IMR-90 (cell line): ENCODE measurements around the gene TCF4. TPM values are rescaled to one million over a fixed set of nuclear protein-coding genes. Genes with fewer than 3 reads are reported as not detected.

ENCODE experiments used
- ATAC-seq: fragments of 200-7000 bp; cut with Tn5 transposase; 2 replicates; pipeline ENCODE4 v1.9.1; 2020; ENCODE audit warnings: low read depth, mild to moderate bottlenecking, moderate library complexity
- Bru-seq: library from RNA; stranded (reverse); fragments of 400-500 nt; gene quantifications from one replicate; lab custom pipeline; 2021; lab: Mats Ljungman, UMichigan
- BruChase-seq, 2 experiments: library from RNA; stranded (reverse); fragments of 400-500 nt; gene quantifications; one replicate each; lab custom pipeline; 2021; lab: Mats Ljungman, UMichigan
- BruUV-seq: library from RNA; stranded (reverse); fragments of 400-500 nt; replicated peaks from 2 replicates; lab custom pipeline; 2021; lab: Mats Ljungman, UMichigan
- CTCF ChIA-PET: fragments of 300-600 bp; formaldehyde crosslinking; extraction: SDS; loops from one replicate; lab custom pipeline; 2021; ENCODE audit warnings: antibody characterized with exemption; lab: Yijun Ruan, JAX
- POLR2A ChIA-PET: fragments of 300-600 bp; sonication (Branson Sonifier 250); formaldehyde crosslinking; loops from one replicate; lab custom pipeline; 2022; ENCODE audit warnings: antibody characterized with exemption; ENCODE audit not compliant: unreplicated experiment; lab: Charles Lee
- DNase-seq: peaks from one replicate; pipeline ENCODE4 v3.0.0; 2013
- H2AFZ ChIP-seq: replicated peaks from 2 replicates; pipeline ENCODE3; 2013; ENCODE audit warnings: low read length, mild to moderate bottlenecking; ENCODE audit not compliant: poor library complexity
- H2AK5ac ChIP-seq: 2 replicates; pipeline ENCODE4 v1.6.1; 2013; ENCODE audit warnings: low read depth, low read length, inconsistent platforms
- H2AK9ac ChIP-seq: replicated peaks from 2 replicates; pipeline ENCODE3; 2013; ENCODE audit warnings: mild to moderate bottlenecking, low read depth, low read length, moderate library complexity; ENCODE audit not compliant: poor library complexity
- H2BK120ac ChIP-seq: 2 replicates; pipeline ENCODE4 v1.6.1; 2013; ENCODE audit warnings: low read depth, low read length, inconsistent platforms
- H2BK15ac ChIP-seq: 3 replicates; pipeline ENCODE4 v1.6.1; 2013; ENCODE audit warnings: low read depth, low read length, inconsistent platforms
- H2BK20ac ChIP-seq: 2 replicates; pipeline ENCODE4 v1.6.1; 2013; ENCODE audit warnings: low read depth, mild to moderate bottlenecking, inconsistent platforms, low read length, moderate library complexity
- H2BK5ac ChIP-seq: 2 replicates; pipeline ENCODE4 v1.6.1; 2013; ENCODE audit warnings: mild to moderate bottlenecking, low read depth, low read length, inconsistent platforms; ENCODE audit not compliant: poor library complexity, severe bottlenecking
- H3K14ac ChIP-seq: replicated peaks from 2 replicates; pipeline ENCODE4 v1.6.1; 2013; ENCODE audit warnings: low read depth, low read length, inconsistent platforms
- H3K18ac ChIP-seq: 2 replicates; pipeline ENCODE4 v1.6.1; 2013; ENCODE audit warnings: low read depth, low read length, control low read depth
- H3K23ac ChIP-seq: 2 replicates; pipeline ENCODE4 v1.6.1; 2013; ENCODE audit warnings: low read depth, low read length, inconsistent platforms
- H3K27ac ChIP-seq: 2 replicates; pipeline ENCODE4 v1.5.1; 2013; ENCODE audit warnings: mild to moderate bottlenecking, control low read depth, low read length; ENCODE audit not compliant: insufficient read depth
- H3K27me3 ChIP-seq: 2 replicates; pipeline ENCODE4 v1.6.1; 2013; ENCODE audit warnings: low read length; ENCODE audit not compliant: control insufficient read depth, insufficient read depth
- H3K36me3 ChIP-seq: 2 replicates; pipeline ENCODE4 v1.6.1; 2013; ENCODE audit warnings: low read length, mixed read lengths; ENCODE audit not compliant: control insufficient read depth, insufficient read depth
- H3K4ac ChIP-seq: 2 replicates; pipeline ENCODE4 v1.6.1; 2013; ENCODE audit warnings: low read depth, low read length, inconsistent platforms
- H3K4me1 ChIP-seq: 2 replicates; pipeline ENCODE4 v1.6.1; 2013; ENCODE audit warnings: low read length, mixed read lengths; ENCODE audit not compliant: control insufficient read depth, insufficient read depth
- H3K4me2 ChIP-seq: 2 replicates; pipeline ENCODE4 v1.6.1; 2013; ENCODE audit warnings: low read depth, mild to moderate bottlenecking, control low read depth, low read length, moderate library complexity
- H3K4me3 ChIP-seq: 2 replicates; pipeline ENCODE4 v1.5.1; 2013; ENCODE audit warnings: low read depth, mild to moderate bottlenecking, control low read depth, low read length, moderate library complexity; ENCODE audit not compliant: insufficient read depth
- H3K56ac ChIP-seq: 2 replicates; pipeline ENCODE4 v1.6.1; 2013; ENCODE audit warnings: low read length, inconsistent platforms; ENCODE audit not compliant: insufficient read depth; ENCODE audit errors: extremely low read depth
- H3K79me1 ChIP-seq, 2 experiments: 2 replicates each; pipeline ENCODE4 v1.6.1; 2013; ENCODE audit warnings: low read length in 2 of 2, inconsistent platforms in 1 of 2, low read depth in 1 of 2
- H3K9ac ChIP-seq: 2 replicates; pipeline ENCODE4 v1.6.1; 2013; ENCODE audit warnings: low read depth, low read length, control low read depth
- H3K9me1 ChIP-seq: 2 replicates; pipeline ENCODE4 v1.6.1; 2013; ENCODE audit warnings: low read length, inconsistent platforms; ENCODE audit not compliant: insufficient read depth
- H3K9me3 ChIP-seq: 2 replicates; pipeline ENCODE4 v1.6.1; 2013; ENCODE audit warnings: low read length; ENCODE audit not compliant: control insufficient read depth, insufficient read depth
- H4K20me1 ChIP-seq: 2 replicates; pipeline ENCODE4 v1.6.1; 2013; ENCODE audit warnings: low read length, inconsistent platforms; ENCODE audit not compliant: insufficient read depth
- H4K5ac ChIP-seq: 2 replicates; pipeline ENCODE4 v1.6.1; 2013; ENCODE audit warnings: mild to moderate bottlenecking, low read depth, low read length, control low read depth
- H4K8ac ChIP-seq, 2 experiments: 2 replicates each; pipeline ENCODE4 v1.6.1; 2013; ENCODE audit warnings: low read depth in 2 of 2, low read length in 2 of 2, control low read depth in 1 of 2, inconsistent platforms in 1 of 2
- H4K91ac ChIP-seq: 2 replicates; pipeline ENCODE4 v1.6.1; 2013; ENCODE audit warnings: low read depth, low read length, inconsistent platforms; ENCODE audit not compliant: insufficient read depth
- BHLHE40 ChIP-seq: fragments of 150-350 bp; IDR thresholded peaks from 2 replicates; pipeline ENCODE4 v1.6.1; 2016; ENCODE audit warnings: mild to moderate bottlenecking, low read depth, low read length
- CEBPB ChIP-seq: IDR thresholded peaks from 2 replicates; pipeline ENCODE4 v1.6.1; 2012; ENCODE audit warnings: low read depth, low read length, improper control_type of control experiment
- CHD1 ChIP-seq: IDR thresholded peaks from 2 replicates; pipeline ENCODE4 v1.6.1; 2012; ENCODE audit warnings: low read depth, low read length, improper control_type of control experiment
- CTCF ChIP-seq: conservative IDR thresholded peaks from 2 replicates; pipeline ENCODE4 v1.5.1; 2012; ENCODE audit warnings: mild to moderate bottlenecking, low read depth, low read length, improper control_type of control experiment
- ELK1 ChIP-seq: fragments of 150-350 bp; IDR thresholded peaks from 2 replicates; pipeline ENCODE4 v1.6.1; 2016; ENCODE audit warnings: low read depth, mild to moderate bottlenecking, low read length, moderate library complexity, borderline replicate concordance
- FOS ChIP-seq: fragments of 150-350 bp; IDR thresholded peaks from 2 replicates; pipeline ENCODE4 v1.6.1; 2016; ENCODE audit warnings: low read depth, low read length
- MAFK ChIP-seq: IDR thresholded peaks from 2 replicates; pipeline ENCODE4 v1.6.1; 2012; ENCODE audit warnings: low read depth, low read length, improper control_type of control experiment
- MAZ ChIP-seq: IDR thresholded peaks from 2 replicates; pipeline ENCODE4 v1.6.1; 2012; ENCODE audit warnings: low read depth, mild to moderate bottlenecking, low read length, improper control_type of control experiment, moderate library complexity, borderline replicate concordance
- MXI1 ChIP-seq: IDR thresholded peaks from 2 replicates; pipeline ENCODE4 v1.6.1; 2012; ENCODE audit warnings: low read depth, mild to moderate bottlenecking, low read length, moderate library complexity, borderline replicate concordance
- RAD21 ChIP-seq: IDR thresholded peaks from 2 replicates; pipeline ENCODE4 v1.6.1; 2012; ENCODE audit warnings: low read length, improper control_type of control experiment
- RCOR1 ChIP-seq: IDR thresholded peaks from 2 replicates; pipeline ENCODE4 v1.6.1; 2012; ENCODE audit warnings: mild to moderate bottlenecking, low read length, improper control_type of control experiment; ENCODE audit not compliant: insufficient replicate concordance
- RFX5 ChIP-seq: IDR thresholded peaks from 2 replicates; pipeline ENCODE4 v1.8.0; 2012; ENCODE audit warnings: low read depth, mild to moderate bottlenecking, low read length, moderate library complexity
- WGBS, 2 experiments: methylation state at CpG; one replicate each; pipeline versions ENCODE4 v1.1.5 to v1.1.7; 2013; ENCODE audit warnings: missing lambda C conversion rate in 2 of 2; ENCODE audit not compliant: insufficient read length in 1 of 2; ENCODE audit errors: extremely low coverage in 2 of 2; 5-methylcytosine and 5-hydroxymethylcytosine counted together
- dilution Hi-C: fragments of 300-500 bp; cut with HindIII; formaldehyde crosslinking; loops from one replicate; pipeline ENCODE4 v1.14.3; 2018; ENCODE audit warnings: low sequenced_read_pairs; ENCODE audit not compliant: unreplicated experiment
- in situ Hi-C: fragments of 300-500 bp; cut with MboI; formaldehyde crosslinking; loops from 3 replicates; pipeline ENCODE4 v1.14.3; 2019; ENCODE audit warnings: low sequenced_read_pairs, inconsistent platforms, mixed read lengths
- intact Hi-C: fragments of 100-400 bp; cut with micrococcal nuclease; formaldehyde crosslinking; loops from 2 replicates; pipeline ENCODE4 v1.10.0; 2022
- long read RNA-seq: library from polyadenylated mRNA; unstranded; transcript quantifications from one replicate; pipeline ENCODE4 v2.0.0, GENCODE V29; 2021; ENCODE audit not compliant: unreplicated experiment
- polyA plus RNA-seq, 3 experiments: library from polyadenylated mRNA; depleted of rRNA; stranded (reverse); fragments of >200 nt; gene quantifications; 2 replicates each; pipeline ENCODE4 v1.2.3, GENCODE V29; 2012; ENCODE audit warnings: low replicate concordance in 1 of 3
- total RNA-seq: library from RNA; depleted of rRNA; stranded (reverse); fragments of >200 nt; gene quantifications from 2 replicates; pipeline ENCODE4 v1.2.3, GENCODE V29; 2012; rRNA removed

The TCF4 gene
- total RNA-seq: 83.9 and 87.1 TPM in 2 replicates
- 29.0 and 30.0 TPM in 2 replicates for polyA plus RNA-seq (2012; rRNA removed)
- 9.9 and 15.3 TPM in 2 replicates for polyA plus RNA-seq (2012; cell fraction: cytosol; rRNA removed)
- 22.4 and 46.6 TPM in 2 replicates for polyA plus RNA-seq (2012; cell fraction: nucleus; rRNA removed; ENCODE audit: low replicate concordance)
- percentile 81 among the genes with signal in this experiment for Bru-seq, nascent RNA
- BruChase-seq, experiment 1, labeled RNA remaining after a 6-hour chase: percentile 55 among the genes with signal in this experiment
- BruChase-seq, experiment 2, labeled RNA remaining after a 2-hour chase: percentile 70 among the genes with signal in this experiment
- long read RNA-seq, full-length matches to known transcripts: 22 of 47 reads
- long read RNA-seq, partial matches to known transcripts: 6 of 47 reads
- long read RNA-seq, other reads (novel, unspliced or antisense): 19 of 47 reads

GRCh38 chr18:55588111-55588869 lies at the start of gene TCF4:
Gene TCF4 (minus strand): TSS chr18:55588192. CDS start chr18:55587116, 1,076 bp downstream.
- peak within 1 kb of the TSS; percentile 82 for H2AFZ ChIP-seq
- H2BK120ac ChIP-seq: peak within 1 kb of the TSS; percentile 93
- ChIA-PET POLR2A (interaction anchor here (0.7 kb wide), 1 partner anchor 9 kb away, joined by 3 read pairs; no protein-coding TSS in a partner anchor), CTCF (interaction anchor here (0.7 to 1.2 kb wide), 2 partner anchors 182 to 800 kb away, joined by 3 to 5 read pairs; no protein-coding TSS in a partner anchor)
- no TSS peak for BruUV-seq
- intact Hi-C loops: loop anchor here (1.0 to 10.0 kb wide), 9 partner anchors 86 to 647 kb away; no protein-coding TSS in a partner anchor
- peak within 1 kb of the TSS; percentile 33; the same call in 1 of the 3 replicates for H2BK15ac ChIP-seq
- H4K5ac ChIP-seq: peak within 1 kb of the TSS; percentile 61
- peak within 1 kb of the TSS; percentile 58 for H2BK20ac ChIP-seq
- DNase-seq: peak; percentile 52
- H3K27me3 ChIP-seq: no peaks in the 10 kb centered on the region
- TF ChIP-seq BHLHE40 (peak; percentile 68; the same call in 1 of the 2 replicates), RFX5 (no peak), MXI1 (0 out of 2 replicates have a peak, but pooled peaks have one; percentile 63), CTCF (no peak), RCOR1 (no peak), MAFK (no peak), FOS (no peak), ELK1 (no peak), CEBPB (no peak), MAZ (no peak; the same call in 1 of the 2 replicates), RAD21 (no peak), CHD1 (no peak)
- peak within 1 kb of the TSS; percentile 48 to 94 for H4K8ac ChIP-seq
- H3K23ac ChIP-seq: peak within 1 kb of the TSS; percentile 99
- H3K14ac ChIP-seq: peak within 1 kb of the TSS; percentile 99
- H3K56ac ChIP-seq: peak within 1 kb of the TSS; percentile 96
- no peaks in the 10 kb centered on the region for H3K9me1 ChIP-seq
- peaks cover 3% of the 10 kb centered on the region for H3K4me1 ChIP-seq
- ATAC-seq: peak; percentile 19
- H3K4me2 ChIP-seq: peak within 1 kb of the TSS; percentile 97
- dilution Hi-C loops: no loop called here
- 0% methylated on average over 6 of the region's 46 CpGs; no CpG with 5 or more reads in 1 of the 2 experiments for WGBS, 2 experiments
- H3K4me3 ChIP-seq: peak within 1 kb of the TSS; percentile 78
- H3K18ac ChIP-seq: peak within 1 kb of the TSS; percentile 76
- H2AK9ac ChIP-seq: peak within 1 kb of the TSS; percentile 68
- H2AK5ac ChIP-seq: peak within 1 kb of the TSS; percentile 89; the same call in 1 of the 2 replicates
- in situ Hi-C loops: loop anchor here (5.0 to 10.0 kb wide), 2 partner anchors 171 to 353 kb away; no protein-coding TSS in a partner anchor
- H4K20me1 ChIP-seq: no peaks in the 10 kb centered on the region
- H3K4ac ChIP-seq: peak within 1 kb of the TSS; percentile 97
- H3K27ac ChIP-seq: peak within 1 kb of the TSS; percentile 99
- H4K91ac ChIP-seq: peak within 1 kb of the TSS; percentile 74
- H2BK5ac ChIP-seq: peak within 1 kb of the TSS; percentile 99
- peak within 1 kb of the TSS; percentile 98 for H3K9ac ChIP-seq
- H3K9me3 ChIP-seq: no peaks in the 10 kb centered on the region
- peaks cover 0 to 19% of the 10 kb centered on the region in 2 experiments; a peak in 2 of 4 replicates for H3K79me1 ChIP-seq
- no peaks in the 10 kb centered on the region for H3K36me3 ChIP-seq
